ENCODE measurements around the gene ABCA1.

DNA sequence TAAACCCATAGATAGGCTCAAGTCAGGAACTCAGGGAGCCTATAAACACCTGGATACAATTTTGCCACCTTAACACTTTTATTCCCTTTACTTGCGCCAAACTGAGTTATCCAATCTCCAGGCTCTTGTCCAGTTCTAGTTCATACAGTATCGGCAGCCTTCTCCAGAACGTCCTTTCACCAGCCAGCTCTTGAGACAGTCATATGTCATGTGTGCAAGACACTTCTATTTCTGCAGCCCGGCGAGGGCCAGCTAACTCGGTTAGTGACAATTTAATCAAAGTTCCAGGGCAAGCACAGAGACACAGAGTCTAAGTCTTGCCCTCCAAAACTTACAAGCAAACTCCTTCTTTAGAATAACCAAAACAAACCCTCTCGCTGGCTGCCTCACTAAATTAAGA, 12.9 kb downstream of the ABCA1 start:
- TF ChIP-seq, protein P1, sequence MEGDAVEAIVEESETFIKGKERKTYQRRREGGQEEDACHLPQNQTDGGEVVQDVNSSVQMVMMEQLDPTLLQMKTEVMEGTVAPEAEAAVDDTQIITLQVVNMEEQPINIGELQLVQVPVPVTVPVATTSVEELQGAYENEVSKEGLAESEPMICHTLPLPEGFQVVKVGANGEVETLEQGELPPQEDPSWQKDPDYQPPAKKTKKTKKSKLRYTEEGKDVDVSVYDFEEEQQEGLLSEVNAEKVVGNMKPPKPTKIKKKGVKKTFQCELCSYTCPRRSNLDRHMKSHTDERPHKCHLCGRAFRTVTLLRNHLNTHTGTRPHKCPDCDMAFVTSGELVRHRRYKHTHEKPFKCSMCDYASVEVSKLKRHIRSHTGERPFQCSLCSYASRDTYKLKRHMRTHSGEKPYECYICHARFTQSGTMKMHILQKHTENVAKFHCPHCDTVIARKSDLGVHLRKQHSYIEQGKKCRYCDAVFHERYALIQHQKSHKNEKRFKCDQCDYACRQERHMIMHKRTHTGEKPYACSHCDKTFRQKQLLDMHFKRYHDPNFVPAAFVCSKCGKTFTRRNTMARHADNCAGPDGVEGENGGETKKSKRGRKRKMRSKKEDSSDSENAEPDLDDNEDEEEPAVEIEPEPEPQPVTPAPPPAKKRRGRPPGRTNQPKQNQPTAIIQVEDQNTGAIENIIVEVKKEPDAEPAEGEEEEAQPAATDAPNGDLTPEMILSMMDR (conservative IDR thresholded peaks at IDR 0.05; ENCODE audit: low read depth, low read length), result no peak
- no peak for TF ChIP-seq EZH2 (IDR thresholded peaks at IDR 0.05; ENCODE audit: borderline replicate concordance, low read depth, low read length, poor library complexity, severe bottlenecking)
